Stomach (tissue), 9 donors: ENCODE data around the gene SCP2. TPM values are rescaled to one million over a fixed set of nuclear protein-coding genes. Genes with fewer than 3 reads are reported as not detected.

Experiments
- DNase-seq, 2 donors: peaks; one replicate each; pipeline versions ENCODE4 v3.0.0 to v3.0.0-alpha.2; 2013 to 2019
- H3K27ac ChIP-seq, 5 donors: fragments of 200-600 bp in 4 of 5; sonication (generic) in 4 of 5; one replicate each; pipeline ENCODE4 v1.5.1; 2013 to 2019; ENCODE audit warnings: mild to moderate bottlenecking in 1 of 5, moderate library complexity in 1 of 5
- H3K27me3 ChIP-seq, 3 donors: fragments of 200-600 bp; sonication (generic); one replicate each; pipeline ENCODE4 v1.5.1; 2017 to 2019; ENCODE audit warnings: mixed run types in 1 of 3
- H3K36me3 ChIP-seq, 4 donors: fragments of 200-600 bp; sonication (generic); 1 replicate in 3 of 4; 2 replicates in 1 of 4; pipeline ENCODE4 v1.5.1; 2016 to 2019
- H3K4me1 ChIP-seq, 4 donors: fragments of 200-600 bp; sonication (generic); one replicate each; pipeline ENCODE4 v1.5.1; 2016 to 2019
- H3K4me3 ChIP-seq, 4 donors: fragments of 200-600 bp; sonication (generic) in 3 of 4; one replicate each; pipeline ENCODE4 v1.5.1; 2016 to 2019; ENCODE audit warnings: mild to moderate bottlenecking in 1 of 4
- H3K9me3 ChIP-seq, 4 donors: fragments of 200-600 bp; sonication (generic); one replicate each; pipeline ENCODE4 v1.5.1; 2016 to 2019
- EP300 ChIP-seq: sonication (generic); formaldehyde crosslinking; IDR thresholded peaks from one replicate; pipeline ENCODE4 v1.6.1; 2017; ENCODE audit warnings: antibody characterized with exemption
- POLR2A ChIP-seq, 4 donors: fragments of 450-650 bp; IDR thresholded peaks; one replicate each; pipeline ENCODE4 v1.6.1; 2016; ENCODE audit warnings: antibody characterized with exemption in 4 of 4, control low read depth in 2 of 4, mild to moderate bottlenecking in 1 of 4, moderate library complexity in 1 of 4
- POLR2AphosphoS5 ChIP-seq, 3 donors: sonication (generic); formaldehyde crosslinking; IDR thresholded peaks; one replicate each; pipeline ENCODE4 v1.6.1; 2016; ENCODE audit warnings: antibody characterized with exemption in 3 of 3
- WGBS, 5 donors: extraction: QIAGEN DNeasy Blood & Tissue Kit in 3 of 5; methylation state at CpG; one replicate each; pipeline versions ENCODE4 v1.1.5 to v1.1.7; 2013 to 2018; 5-methylcytosine and 5-hydroxymethylcytosine counted together
- intact Hi-C: fragments of 100-400 bp; cut with DNase I; formaldehyde crosslinking; loops from one replicate; pipeline ENCODE4 v1.15.1; 2023; ENCODE audit warnings: low total_unique reads
- polyA plus RNA-seq, 3 donors: library from polyadenylated mRNA; stranded (reverse); fragments of 200-250 nt; gene quantifications; one replicate each; pipeline ENCODE4 v1.2.3, GENCODE V29; 2013
- total RNA-seq, 5 donors: library from RNA; depleted of rRNA; stranded (reverse); fragments of >200 nt; gene quantifications; one replicate each; pipeline versions ENCODE4 v1.1.0 to v1.2.3, GENCODE V29; 2014 to 2016
- TF ChIP-seq, protein P1 (sequence below), 7 experiments: fragments of 450-650 bp in 4 of 7; fragments of 200-600 bp in 3 of 7; sonication (generic) in 3 of 7; IDR thresholded peaks; one replicate each; pipeline ENCODE4 v1.5.1; 2016 to 2019; ENCODE audit warnings: antibody characterized with exemption in 7 of 7, control low read depth in 2 of 7, mild to moderate bottlenecking in 1 of 7
- donor health status: healthy with polysubstance abuse.
- donor health status: Bipolar disorder and iron deficiency.
- donor health status: healthy.

Gene SCP2
- total and polyA plus RNA-seq, 8 donors, result 45.1 to 347 (median 97.0) TPM

DNA sequence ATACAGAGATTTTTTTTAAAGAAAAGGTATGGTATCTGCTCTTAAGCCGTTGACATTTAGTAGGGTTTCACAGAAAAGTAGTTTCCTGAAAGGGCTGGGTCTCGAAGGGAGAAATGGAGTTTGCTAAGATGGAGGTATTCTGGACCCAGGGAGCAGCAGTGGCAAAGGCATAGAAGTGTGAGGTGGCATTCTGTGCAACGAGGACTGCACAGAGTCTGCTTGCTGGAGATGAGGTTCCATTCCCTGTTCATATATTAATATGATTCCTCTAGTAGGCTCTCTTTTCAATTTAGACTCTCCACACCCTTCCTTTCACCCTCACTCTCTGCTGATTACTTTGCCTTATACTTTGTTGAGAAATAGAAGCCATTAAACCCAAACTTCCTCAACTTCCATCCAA is 96.5 kb downstream of the SCP2 start:
- WGBS, 5 donors, result 71 to 82% (median 76%) methylated on average over 3 of the region's 3 CpGs
- Histone ChIP-seq H3K4me3 (no peak overlapping the region), H3K27me3 (no peaks in the 10 kb centered on the region), H3K9me3 (no peaks in the 10 kb centered on the region), H3K36me3 (peaks cover 0 to 16% (median 10%) of the 10 kb centered on the region in 4 donors), H3K27ac (no peak overlapping the region), H3K4me1 (peaks cover 0 to 55% (median 19%) of the 10 kb centered on the region in 4 donors)
- DNase-seq, result no peak
- intact Hi-C loops, result no loop called here
- TF ChIP-seq POLR2A (IDR thresholded peaks at IDR 0.05) (no peak), EP300 (no peak), POLR2AphosphoS5 (IDR thresholded peaks at IDR 0.05) (no peak)
- TF ChIP-seq, protein P1, sequence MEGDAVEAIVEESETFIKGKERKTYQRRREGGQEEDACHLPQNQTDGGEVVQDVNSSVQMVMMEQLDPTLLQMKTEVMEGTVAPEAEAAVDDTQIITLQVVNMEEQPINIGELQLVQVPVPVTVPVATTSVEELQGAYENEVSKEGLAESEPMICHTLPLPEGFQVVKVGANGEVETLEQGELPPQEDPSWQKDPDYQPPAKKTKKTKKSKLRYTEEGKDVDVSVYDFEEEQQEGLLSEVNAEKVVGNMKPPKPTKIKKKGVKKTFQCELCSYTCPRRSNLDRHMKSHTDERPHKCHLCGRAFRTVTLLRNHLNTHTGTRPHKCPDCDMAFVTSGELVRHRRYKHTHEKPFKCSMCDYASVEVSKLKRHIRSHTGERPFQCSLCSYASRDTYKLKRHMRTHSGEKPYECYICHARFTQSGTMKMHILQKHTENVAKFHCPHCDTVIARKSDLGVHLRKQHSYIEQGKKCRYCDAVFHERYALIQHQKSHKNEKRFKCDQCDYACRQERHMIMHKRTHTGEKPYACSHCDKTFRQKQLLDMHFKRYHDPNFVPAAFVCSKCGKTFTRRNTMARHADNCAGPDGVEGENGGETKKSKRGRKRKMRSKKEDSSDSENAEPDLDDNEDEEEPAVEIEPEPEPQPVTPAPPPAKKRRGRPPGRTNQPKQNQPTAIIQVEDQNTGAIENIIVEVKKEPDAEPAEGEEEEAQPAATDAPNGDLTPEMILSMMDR (IDR thresholded peaks at IDR 0.05), result no peak

DNA sequence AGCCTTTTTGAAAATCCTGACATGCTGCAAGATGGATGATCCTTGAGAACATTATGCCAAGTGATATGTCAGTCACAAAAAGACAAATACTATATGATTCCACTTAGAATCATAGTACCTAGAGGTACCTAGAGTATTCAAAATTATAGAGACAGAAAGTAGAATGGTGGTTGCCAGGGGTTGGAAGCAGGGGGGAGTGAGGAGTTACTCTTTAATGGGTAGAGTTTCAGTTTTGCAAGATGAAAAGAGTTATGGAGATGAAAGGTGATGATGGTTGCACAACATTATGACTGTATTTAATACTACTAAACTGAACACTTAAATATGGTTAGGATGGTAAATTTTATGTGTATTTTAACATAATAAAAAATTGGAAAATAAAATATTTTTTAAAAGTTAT is 97.0 kb downstream of the SCP2 start:
- Histone ChIP-seq H3K27me3 (no peaks in the 10 kb centered on the region), H3K9me3 (no peaks in the 10 kb centered on the region), H3K27ac (peak overlapping the region in 2 of 5 donors; percentile 62 to 80), H3K36me3 (peaks cover 0 to 18% (median 13%) of the 10 kb centered on the region in 4 donors), H3K4me1 (peaks cover 0 to 55% (median 19%) of the 10 kb centered on the region in 4 donors), H3K4me3 (no peak overlapping the region)
- intact Hi-C loops, result no loop called here
- DNase-seq, result no peak
- TF ChIP-seq POLR2AphosphoS5 (IDR thresholded peaks at IDR 0.05), result no peak
- TF ChIP-seq POLR2A (IDR thresholded peaks at IDR 0.05), result no peak
- no peak for TF ChIP-seq EP300
- TF ChIP-seq, protein P1 (IDR thresholded peaks at IDR 0.05), result no peak

DNA sequence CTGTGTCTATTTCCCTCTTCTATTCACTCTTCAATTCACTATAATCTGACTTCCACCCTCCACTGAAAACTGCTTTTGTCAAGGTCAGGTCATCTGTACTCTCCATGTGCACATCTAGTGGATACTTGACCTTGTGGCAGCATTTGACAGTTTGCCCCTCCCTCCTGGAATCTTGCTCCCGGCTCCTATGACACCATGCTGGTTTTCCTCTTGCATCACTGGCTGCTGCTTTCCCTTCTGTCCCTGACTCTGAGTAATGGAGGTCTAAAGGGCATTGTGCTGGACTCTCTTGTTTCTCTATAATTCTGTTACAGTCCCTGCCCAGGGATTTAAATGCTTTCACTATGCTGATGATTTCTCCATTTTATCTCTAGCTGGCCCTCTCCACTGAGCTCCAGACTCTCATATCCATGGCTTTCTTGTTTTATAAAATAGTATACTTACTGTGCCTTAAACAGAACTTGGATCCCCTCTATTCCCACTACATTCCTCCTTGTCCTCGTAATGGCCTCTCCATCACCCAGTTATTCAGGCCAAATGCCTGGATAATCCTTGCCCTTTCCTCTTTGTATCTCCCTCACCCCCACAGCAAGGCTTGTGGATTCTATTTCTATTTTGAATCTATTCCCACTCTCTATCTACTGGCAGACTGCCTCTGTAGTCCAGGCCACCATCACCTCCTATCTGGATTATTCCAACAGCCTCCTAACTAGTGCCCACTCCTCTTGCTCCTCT is 98.1 kb downstream of the SCP2 start:
- Histone ChIP-seq H3K36me3 (peaks cover 0 to 29% (median 22%) of the 10 kb centered on the region in 4 donors), H3K4me1 (peaks cover 0 to 55% (median 19%) of the 10 kb centered on the region in 4 donors)
- intact Hi-C loops, result no loop called here

GRCh38 chr1:53025769-53026112 is 98.7 kb downstream of the SCP2 start:
- 38 to 67% (median 59%) methylated on average over 2 of the region's 2 CpGs for WGBS, 5 donors
- Histone ChIP-seq H3K4me3 (no peak overlapping the region), H3K27ac (peak overlapping the region in 4 of 5 donors; percentile 62 to 80 (median 72)), H3K4me1 (peaks cover 0 to 55% (median 19%) of the 10 kb centered on the region in 4 donors), H3K36me3 (peaks cover 0 to 30% (median 26%) of the 10 kb centered on the region in 4 donors), H3K9me3 (no peaks in the 10 kb centered on the region), H3K27me3 (no peaks in the 10 kb centered on the region)
- DNase-seq, result no peak
- intact Hi-C loops, result no loop called here
- TF ChIP-seq POLR2A (IDR thresholded peaks at IDR 0.05) (no peak), POLR2AphosphoS5 (IDR thresholded peaks at IDR 0.05) (no peak)
- TF ChIP-seq, protein P1 (IDR thresholded peaks at IDR 0.05), result no peak

More for the DNA sequence above, 98.1 kb downstream of the SCP2 start:
- DNase-seq, result peak in 1 of 2 donors; percentile 76
- Histone ChIP-seq H3K27ac (peak overlapping the region in 4 of 5 donors; percentile 62 to 80 (median 72)), H3K4me3 (no peak overlapping the region), H3K27me3 (no peaks in the 10 kb centered on the region), H3K9me3 (no peaks in the 10 kb centered on the region)
- TF ChIP-seq, protein P1 (IDR thresholded peaks at IDR 0.05), result no peak
- TF ChIP-seq EP300 (peak; percentile 47), POLR2AphosphoS5 (IDR thresholded peaks at IDR 0.05) (peak; percentile 13 to 73 (median 58))
- WGBS, 5 donors, result 53 to 70% (median 65%) methylated on average over 2 of the region's 2 CpGs
